SK-N-MC (cell line): Measurements from ENCODE around the gene BCAT1.

ENCODE experiments used
- EZH2 ChIP-seq: fragments of 200-600 bp; sonication (generic); IDR thresholded peaks from one replicate; pipeline ENCODE4 v1.6.1; 2017; ENCODE audit warnings: antibody characterized with exemption
- POLR2AphosphoS5 ChIP-seq: IDR thresholded peaks from 2 replicates; pipeline ENCODE4 v1.6.1; 2012; ENCODE audit warnings: mild to moderate bottlenecking, low read depth, low read length, borderline replicate concordance

DNA sequence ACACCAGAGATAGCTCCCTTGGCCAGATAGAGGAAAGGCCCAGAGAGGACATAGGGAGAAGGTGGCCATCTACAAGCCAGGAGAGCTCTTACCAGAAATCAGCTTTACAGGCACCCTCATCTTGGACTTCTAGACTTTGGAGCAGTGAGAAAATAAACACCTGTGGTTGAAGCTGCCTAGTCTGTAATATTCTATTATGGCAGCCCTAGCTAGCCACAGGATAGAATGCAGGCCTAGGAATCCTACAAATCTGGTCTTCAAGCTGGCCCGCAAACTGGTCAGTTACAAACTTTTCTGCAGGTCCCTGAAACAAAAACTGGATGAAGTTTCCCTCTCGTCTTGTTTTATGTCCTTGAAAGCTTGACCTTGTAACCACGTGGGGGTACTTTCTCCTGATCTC is 92.4 kb downstream of the BCAT1 start:
- TF ChIP-seq POLR2AphosphoS5: no peak
- no peak for TF ChIP-seq EZH2
